GM21515 (cell line): ENCODE results near the gene DLG3.

Experiments
- ATAC-seq: cut with Tn5 transposase; IDR thresholded peaks from one replicate; pipeline ENCODE4 v1.9.1; 2021; ENCODE audit not compliant: unreplicated experiment

The DLG3 gene

GRCh38 chrX:70476166-70476933, 31.7 kb downstream of the DLG3 start:
- no peak for ATAC-seq

- ATAC-seq: no peak
Observed at GRCh38 chrX:70476934-70477733, 32.5 kb downstream of the DLG3 start.

GRCh38 chrX:70477734-70478075, 33.1 kb downstream of the DLG3 start:
- no peak for ATAC-seq

GRCh38 chrX:70478526-70479245, 34.1 kb downstream of the DLG3 start:
- ATAC-seq: no peak

GRCh38 chrX:70479247-70479921, 34.7 kb downstream of the DLG3 start:
- no peak for ATAC-seq

- ATAC-seq: no peak
Observed at GRCh38 chrX:70479922-70480659, 35.5 kb downstream of the DLG3 start.

GRCh38 chrX:70480660-70481018, 36.0 kb downstream of the DLG3 start:
- no peak for ATAC-seq

GRCh38 chrX:70481471-70482270, 37.0 kb downstream of the DLG3 start:
- no peak for ATAC-seq

GRCh38 chrX:70482300-70482699, 37.7 kb downstream of the DLG3 start:
- no peak for ATAC-seq

- no peak for ATAC-seq
Observed at GRCh38 chrX:70485466-70485865, 40.8 kb downstream of the DLG3 start.

GRCh38 chrX:70488856-70489255, 44.2 kb downstream of the DLG3 start:
- ATAC-seq: no peak

- ATAC-seq: no peak
Observed at GRCh38 chrX:70494441-70494840, 49.8 kb downstream of the DLG3 start.

GRCh38 chrX:70496491-70496890, 51.9 kb downstream of the DLG3 start:
- no peak for ATAC-seq

GRCh38 chrX:70497026-70497425, 52.4 kb downstream of the DLG3 start:
- no peak for ATAC-seq

- no peak for ATAC-seq
Observed at GRCh38 chrX:70498129-70498528, 53.5 kb downstream of the DLG3 start.

- ATAC-seq: no peak
Observed at GRCh38 chrX:70500826-70501225, 56.2 kb downstream of the DLG3 start.

- ATAC-seq: no peak
Observed at GRCh38 chrX:70504772-70505450, 60.3 kb downstream of the DLG3 start.

- ATAC-seq: no peak
Observed at GRCh38 chrX:70505451-70505841, 60.8 kb downstream of the DLG3 start.

- no peak for ATAC-seq
Observed at GRCh38 chrX:70508296-70508911, 63.8 kb downstream of the DLG3 start.
